ENCODE results near the gene GDPD5.
A peak's percentile ranks its signal among the peaks of the same experiment; 100 is the strongest.

The GDPD5 gene

GRCh38 chr11:75445315-75445953, 80.3 kb downstream of the GDPD5 start:
- DNase-seq (ENCODE audit: low read depth) = peak; percentile 75

- no peak for DNase-seq (ENCODE audit: low read depth)
Measured at GRCh38 chr11:75443043-75443442, 82.7 kb downstream of the GDPD5 start.

- DNase-seq (ENCODE audit: low read depth) = no peak
Measured at GRCh38 chr11:75442161-75442885, 83.4 kb downstream of the GDPD5 start.

GRCh38 chr11:75441804-75442132, 84.0 kb downstream of the GDPD5 start:
- DNase-seq (ENCODE audit: low read depth) = no peak

GRCh38 chr11:75440960-75441803, 84.6 kb downstream of the GDPD5 start:
- no peak for DNase-seq (ENCODE audit: low read depth)

GRCh38 chr11:75439495-75440120, 86.1 kb downstream of the GDPD5 start:
- DNase-seq (ENCODE audit: low read depth) = no peak

- DNase-seq (ENCODE audit: low read depth) = no peak
Measured at GRCh38 chr11:75439026-75439425, 86.7 kb downstream of the GDPD5 start.

- DNase-seq (ENCODE audit: low read depth) = no peak
Measured at GRCh38 chr11:75437966-75438659, 87.6 kb downstream of the GDPD5 start.

GRCh38 chr11:75436806-75437205, 88.9 kb downstream of the GDPD5 start:
- no peak for DNase-seq (ENCODE audit: low read depth)

GRCh38 chr11:75435571-75435925, 90.2 kb downstream of the GDPD5 start:
- DNase-seq (ENCODE audit: low read depth) = no peak

GRCh38 chr11:75434886-75435570, 90.7 kb downstream of the GDPD5 start:
- DNase-seq (ENCODE audit: low read depth) = no peak

GRCh38 chr11:75434051-75434450, 91.7 kb downstream of the GDPD5 start:
- DNase-seq (ENCODE audit: low read depth) = no peak

- DNase-seq (ENCODE audit: low read depth) = no peak
Measured at GRCh38 chr11:75433443-75433842, 92.3 kb downstream of the GDPD5 start.

- no peak for DNase-seq (ENCODE audit: low read depth)
Measured at GRCh38 chr11:75432911-75433321, 92.8 kb downstream of the GDPD5 start, which contains the start of gene KLHL35. KLHL35 (minus strand) TSS chr11:75433203; CDS start chr11:75430629, 2,574 bp downstream.

GRCh38 chr11:75431533-75432525, 93.9 kb downstream of the GDPD5 start:
- no peak for DNase-seq (ENCODE audit: low read depth)

- DNase-seq (ENCODE audit: low read depth) = no peak
Measured at GRCh38 chr11:75430714-75431532, 94.8 kb downstream of the GDPD5 start.

GRCh38 chr11:75429902-75430713, 95.6 kb downstream of the GDPD5 start:
- DNase-seq (ENCODE audit: low read depth) = no peak

- no peak for DNase-seq (ENCODE audit: low read depth)
Measured at GRCh38 chr11:75429641-75429901, 96.2 kb downstream of the GDPD5 start.
